A673 (cell line): ENCODE data around the gene KBTBD6. TPM values are rescaled to one million over a fixed set of nuclear protein-coding genes. Genes with fewer than 3 reads are reported as not detected.

ENCODE experiments used
- BruUV-seq: library from RNA; stranded (reverse); fragments of 400-500 nt; replicated peaks from 2 replicates; lab custom pipeline; 2021; lab: Mats Ljungman, UMichigan
- CTCF ChIA-PET: fragments of 300-600 bp; sonication (Branson Sonifier 250); formaldehyde crosslinking; loops from one replicate; lab custom pipeline; 2022; ENCODE audit warnings: antibody characterized with exemption; lab: Charles Lee
- POLR2A ChIA-PET: fragments of 300-600 bp; sonication (Branson Sonifier 250); formaldehyde crosslinking; loops from one replicate; lab custom pipeline; 2022; ENCODE audit warnings: antibody characterized with exemption; ENCODE audit not compliant: low non-redundant PET; lab: Charles Lee
- DNase-seq: peaks from one replicate; pipeline ENCODE4 v3.0.0-alpha.2; 2015; ENCODE audit warnings: low spot score
- H3K27ac ChIP-seq: fragments of 200-600 bp; sonication (generic); 2 replicates; pipeline ENCODE4 v1.5.1; 2016; ENCODE audit warnings: mixed run types, low read depth, mild to moderate bottlenecking, mixed read lengths, antibody characterized with exemption, low read length; ENCODE audit not compliant: poor library complexity, severe bottlenecking
- H3K27me3 ChIP-seq: fragments of 200-600 bp; sonication (generic); replicated peaks from 2 replicates; pipeline ENCODE4 v1.6.1; 2017; ENCODE audit warnings: mixed run types, low read depth, mild to moderate bottlenecking, mixed read lengths, antibody characterized with exemption, low read length; ENCODE audit not compliant: insufficient read depth, poor library complexity
- H3K36me3 ChIP-seq: fragments of 200-600 bp; sonication (generic); 2 replicates; pipeline ENCODE4 v1.6.1; 2016; ENCODE audit warnings: mixed run types, mild to moderate bottlenecking, mixed read lengths, antibody characterized with exemption, low read length; ENCODE audit not compliant: insufficient read depth, poor library complexity, severe bottlenecking
- H3K4me1 ChIP-seq: fragments of 200-600 bp; sonication (generic); 2 replicates; pipeline ENCODE4 v1.6.1; 2017; ENCODE audit warnings: mixed run types, mild to moderate bottlenecking, mixed read lengths, antibody characterized with exemption, low read length; ENCODE audit not compliant: insufficient read depth, poor library complexity, severe bottlenecking
- H3K4me3 ChIP-seq: fragments of 200-600 bp; sonication (generic); 2 replicates; pipeline ENCODE4 v1.5.1; 2016; ENCODE audit warnings: low read depth, mixed run types, mild to moderate bottlenecking, mixed read lengths, low read length; ENCODE audit not compliant: poor library complexity, severe bottlenecking
- H3K9me3 ChIP-seq: fragments of 200-600 bp; sonication (generic); 2 replicates; pipeline ENCODE4 v1.6.1; 2016; ENCODE audit warnings: mixed run types, low read depth, mild to moderate bottlenecking, mixed read lengths, antibody characterized with exemption, low read length; ENCODE audit not compliant: poor library complexity, severe bottlenecking
- EZH2 ChIP-seq: fragments of 200-600 bp; sonication (generic); IDR thresholded peaks from 2 replicates; pipeline ENCODE4 v1.6.1; 2017; ENCODE audit warnings: borderline replicate concordance, low read depth, mild to moderate bottlenecking, mixed read lengths, antibody characterized with exemption, low read length; ENCODE audit not compliant: poor library complexity, severe bottlenecking
- intact Hi-C: fragments of 100-400 bp; cut with micrococcal nuclease; formaldehyde crosslinking; loops from one replicate; pipeline ENCODE4 v1.10.0; 2022; ENCODE audit not compliant: unreplicated experiment
- total RNA-seq: library from RNA; stranded (reverse); gene quantifications from 2 replicates; pipeline ENCODE4 v1.2.3, GENCODE V29; 2021
- TF ChIP-seq, protein P1 (sequence below): fragments of 300-800, 200-600 bp; sonication (generic); conservative IDR thresholded peaks from 2 replicates; pipeline ENCODE4 v1.5.1; 2017; ENCODE audit warnings: low read depth, mild to moderate bottlenecking, antibody characterized with exemption, low read length, moderate library complexity, mixed read lengths

The KBTBD6 gene
- total RNA-seq, 1 experiment from 2014 or later = 15.7 TPM

DNA sequence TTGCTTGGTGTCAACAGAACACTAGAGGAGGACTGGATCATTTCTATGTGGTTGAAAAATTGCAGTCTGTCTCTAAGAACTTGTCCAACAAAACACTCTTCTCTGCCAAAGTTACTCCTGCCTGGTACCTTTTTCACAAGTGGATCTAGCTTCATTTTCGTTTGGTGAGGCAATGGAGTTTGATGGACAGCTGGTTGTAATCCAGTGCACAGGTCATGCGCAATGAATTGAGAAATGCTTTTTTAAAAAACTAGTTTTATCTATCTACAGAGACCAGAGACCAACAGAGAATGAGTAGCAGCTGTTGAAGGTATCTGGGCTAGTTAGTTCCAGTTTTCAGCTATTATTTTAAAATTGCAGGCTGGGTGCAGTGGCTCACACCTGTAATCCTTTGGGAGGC, 12.0 kb upstream of the KBTBD6 start:
- peaks cover 23% of the 10 kb centered on the region for H3K9me3 ChIP-seq
- no peak for DNase-seq
- no peaks in the 10 kb centered on the region for H3K27me3 ChIP-seq
- H3K4me3 ChIP-seq = no peak overlapping the region
- intact Hi-C loops = no loop called here
- no TSS peak for BruUV-seq
- no peaks in the 10 kb centered on the region for H3K36me3 ChIP-seq
- no peaks in the 10 kb centered on the region for H3K4me1 ChIP-seq
- TF ChIP-seq, protein P1, sequence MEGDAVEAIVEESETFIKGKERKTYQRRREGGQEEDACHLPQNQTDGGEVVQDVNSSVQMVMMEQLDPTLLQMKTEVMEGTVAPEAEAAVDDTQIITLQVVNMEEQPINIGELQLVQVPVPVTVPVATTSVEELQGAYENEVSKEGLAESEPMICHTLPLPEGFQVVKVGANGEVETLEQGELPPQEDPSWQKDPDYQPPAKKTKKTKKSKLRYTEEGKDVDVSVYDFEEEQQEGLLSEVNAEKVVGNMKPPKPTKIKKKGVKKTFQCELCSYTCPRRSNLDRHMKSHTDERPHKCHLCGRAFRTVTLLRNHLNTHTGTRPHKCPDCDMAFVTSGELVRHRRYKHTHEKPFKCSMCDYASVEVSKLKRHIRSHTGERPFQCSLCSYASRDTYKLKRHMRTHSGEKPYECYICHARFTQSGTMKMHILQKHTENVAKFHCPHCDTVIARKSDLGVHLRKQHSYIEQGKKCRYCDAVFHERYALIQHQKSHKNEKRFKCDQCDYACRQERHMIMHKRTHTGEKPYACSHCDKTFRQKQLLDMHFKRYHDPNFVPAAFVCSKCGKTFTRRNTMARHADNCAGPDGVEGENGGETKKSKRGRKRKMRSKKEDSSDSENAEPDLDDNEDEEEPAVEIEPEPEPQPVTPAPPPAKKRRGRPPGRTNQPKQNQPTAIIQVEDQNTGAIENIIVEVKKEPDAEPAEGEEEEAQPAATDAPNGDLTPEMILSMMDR = no peak
- TF ChIP-seq EZH2 = no peak
- no peak overlapping the region for H3K27ac ChIP-seq
- ChIA-PET CTCF (no interaction called here), POLR2A (no interaction called here)

DNA sequence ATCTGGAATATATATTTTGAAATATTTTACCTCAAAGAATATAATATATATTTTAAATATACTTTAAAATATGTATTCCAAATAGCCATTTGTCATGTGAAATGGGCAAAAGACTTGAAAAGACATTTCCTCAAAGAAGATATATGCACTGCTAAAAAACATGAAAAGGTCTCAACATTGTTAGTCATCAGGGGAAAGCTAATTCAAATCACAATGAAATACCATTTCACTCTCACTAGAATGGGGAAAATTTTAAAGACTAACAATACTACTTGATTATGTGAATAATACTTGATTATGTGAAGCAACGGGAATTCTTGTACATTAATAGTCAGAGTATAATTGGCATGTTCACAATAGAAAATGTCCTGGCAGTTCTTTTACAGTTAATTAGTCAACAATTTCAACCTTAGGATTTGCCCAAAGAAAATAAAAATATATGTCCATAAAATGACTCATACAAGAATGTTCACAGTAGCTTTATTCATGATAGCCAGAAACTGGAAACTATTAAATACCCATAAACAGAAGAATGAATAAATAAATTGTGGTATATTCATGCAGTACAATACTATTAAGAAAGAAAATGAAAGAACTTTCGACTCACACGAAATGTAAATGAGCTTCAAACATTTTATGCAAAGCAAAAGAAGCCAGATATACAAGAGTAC, 6.8 kb upstream of the KBTBD6 start:
- no peak for TF ChIP-seq EZH2
- TF ChIP-seq, protein P1 = no peak
- Histone ChIP-seq H3K4me3 (no peak overlapping the region), H3K4me1 (no peaks in the 10 kb centered on the region), H3K9me3 (no peaks in the 10 kb centered on the region), H3K27ac (no peak overlapping the region), H3K36me3 (no peaks in the 10 kb centered on the region), H3K27me3 (no peaks in the 10 kb centered on the region)
- CTCF ChIA-PET = no interaction called here
- no peak for DNase-seq
- POLR2A ChIA-PET = no interaction called here
- no TSS peak for BruUV-seq
- intact Hi-C loops = no loop called here

DNA sequence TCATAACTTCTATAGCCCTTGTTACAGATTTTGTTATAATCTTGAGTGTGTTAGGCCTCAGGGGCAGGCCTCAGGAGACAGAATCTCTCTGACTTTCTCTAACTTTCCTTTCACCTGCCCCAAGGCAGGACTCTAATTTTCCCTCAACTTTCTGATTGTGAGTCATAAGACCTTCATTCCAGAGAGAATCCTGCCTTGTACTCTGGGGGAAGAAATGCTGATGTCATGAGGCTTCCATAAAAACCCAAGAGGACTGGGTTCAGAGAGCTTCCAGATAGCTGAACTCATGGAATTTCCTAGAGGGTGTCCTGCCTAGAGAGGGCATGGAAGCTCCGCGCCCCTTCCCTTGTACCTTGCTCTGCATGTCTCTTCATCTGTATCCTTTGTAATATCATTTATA, 5.3 kb upstream of the KBTBD6 start:
- Histone ChIP-seq H3K36me3 (no peaks in the 10 kb centered on the region), H3K27ac (no peak overlapping the region), H3K4me1 (no peaks in the 10 kb centered on the region), H3K4me3 (no peak overlapping the region), H3K9me3 (no peaks in the 10 kb centered on the region), H3K27me3 (no peaks in the 10 kb centered on the region)
- no peak for DNase-seq
- ChIA-PET POLR2A (no interaction called here), CTCF (no interaction called here)
- intact Hi-C loops = no loop called here
- no peak for TF ChIP-seq EZH2
- TF ChIP-seq, protein P1 = no peak
- no TSS peak for BruUV-seq
